GM23338 (cell line): ENCODE measurements around the gene ITSN2.

ENCODE experiments used
- CREB1 ChIP-seq: fragments of 250-450 bp; sonication (Bioruptor Pico); IDR thresholded peaks from 2 replicates; pipeline ENCODE4 v1.5.0; 2020; ENCODE audit warnings: low read depth, mild to moderate bottlenecking, moderate library complexity
- EZH2 ChIP-seq: fragments of 200-600 bp; sonication (generic); IDR thresholded peaks from one replicate; pipeline ENCODE4 v1.8.0; 2017; ENCODE audit warnings: antibody characterized with exemption, mild to moderate bottlenecking, low read depth; ENCODE audit not compliant: unreplicated experiment
- POLR2AphosphoS5 ChIP-seq: IDR thresholded peaks from 2 replicates; pipeline ENCODE4 v1.6.1; 2016; ENCODE audit warnings: antibody characterized with exemption, low read depth
- REST ChIP-seq: IDR thresholded peaks from one replicate; pipeline ENCODE4 v1.6.1; 2018; ENCODE audit warnings: antibody characterized with exemption; ENCODE audit not compliant: unreplicated experiment
- TF ChIP-seq, protein P1 (sequence below), 2 experiments: fragments of 200-600 bp in 1 of 2; sonication (generic) in 1 of 2; conservative IDR thresholded peaks; 2 replicates each; pipeline versions ENCODE4 v1.5.1 to v1.6.1; 2016 to 2017; ENCODE audit warnings: antibody characterized with exemption in 2 of 2, low read depth in 2 of 2, mild to moderate bottlenecking in 2 of 2, moderate library complexity in 1 of 2

DNA sequence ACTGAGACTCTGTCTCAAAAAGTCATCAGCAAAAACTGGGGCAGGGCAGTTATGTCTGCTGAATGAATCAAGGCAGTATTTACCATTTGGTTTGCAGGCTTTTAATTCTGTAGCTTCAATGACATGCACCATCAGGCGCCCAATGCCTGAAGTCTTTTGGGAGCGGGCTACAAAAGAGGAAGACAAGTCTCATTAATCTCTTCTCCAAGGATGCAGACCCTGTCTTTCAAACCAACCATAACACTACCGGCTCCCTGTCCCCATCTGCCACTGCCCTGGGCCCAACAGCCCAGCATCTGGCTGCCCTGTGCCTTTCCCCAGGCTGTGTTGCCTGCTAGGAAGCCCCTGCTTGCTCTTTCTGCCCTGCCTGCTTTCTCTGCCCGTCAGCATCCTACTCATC lies 155.2 kb downstream of the ITSN2 start:
- TF ChIP-seq, protein P1, sequence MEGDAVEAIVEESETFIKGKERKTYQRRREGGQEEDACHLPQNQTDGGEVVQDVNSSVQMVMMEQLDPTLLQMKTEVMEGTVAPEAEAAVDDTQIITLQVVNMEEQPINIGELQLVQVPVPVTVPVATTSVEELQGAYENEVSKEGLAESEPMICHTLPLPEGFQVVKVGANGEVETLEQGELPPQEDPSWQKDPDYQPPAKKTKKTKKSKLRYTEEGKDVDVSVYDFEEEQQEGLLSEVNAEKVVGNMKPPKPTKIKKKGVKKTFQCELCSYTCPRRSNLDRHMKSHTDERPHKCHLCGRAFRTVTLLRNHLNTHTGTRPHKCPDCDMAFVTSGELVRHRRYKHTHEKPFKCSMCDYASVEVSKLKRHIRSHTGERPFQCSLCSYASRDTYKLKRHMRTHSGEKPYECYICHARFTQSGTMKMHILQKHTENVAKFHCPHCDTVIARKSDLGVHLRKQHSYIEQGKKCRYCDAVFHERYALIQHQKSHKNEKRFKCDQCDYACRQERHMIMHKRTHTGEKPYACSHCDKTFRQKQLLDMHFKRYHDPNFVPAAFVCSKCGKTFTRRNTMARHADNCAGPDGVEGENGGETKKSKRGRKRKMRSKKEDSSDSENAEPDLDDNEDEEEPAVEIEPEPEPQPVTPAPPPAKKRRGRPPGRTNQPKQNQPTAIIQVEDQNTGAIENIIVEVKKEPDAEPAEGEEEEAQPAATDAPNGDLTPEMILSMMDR (conservative IDR thresholded peaks at IDR 0.05; ENCODE audit: low read depth in 2 of 2), result no peak
- TF ChIP-seq REST, result no peak
- TF ChIP-seq CREB1 (CRISPR knock-in tag), result no peak
- TF ChIP-seq POLR2AphosphoS5, result no peak
- no peak for TF ChIP-seq EZH2
